GM19467 (cell line): ENCODE measurements around the gene NHERF1.

Experiments used
- ATAC-seq: cut with Tn5 transposase; IDR thresholded peaks from one replicate; pipeline ENCODE4 v1.9.1; 2021; ENCODE audit warnings: mild to moderate bottlenecking, moderate library complexity; ENCODE audit not compliant: unreplicated experiment

NHERF1 gene

DNA sequence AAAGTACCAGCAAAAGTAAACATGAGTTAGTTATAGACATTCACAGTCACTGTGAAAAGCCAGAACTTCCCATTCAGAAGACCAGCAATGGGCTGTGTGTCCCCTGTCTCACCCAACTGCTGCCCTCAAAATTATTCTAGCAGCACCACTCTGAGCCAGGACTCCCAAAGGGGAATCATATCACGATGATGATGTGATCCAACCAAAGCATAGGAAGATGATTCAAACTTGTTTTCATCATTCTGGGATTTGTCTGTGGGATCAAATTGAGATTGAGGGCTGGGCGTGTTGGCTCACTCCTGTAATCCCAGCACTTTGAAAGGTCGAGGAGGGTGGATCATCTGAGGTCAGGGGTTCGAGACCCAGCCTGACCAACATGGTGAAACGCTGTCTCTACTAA is 34.1 kb downstream of the NHERF1 start:
- no peak for ATAC-seq

DNA sequence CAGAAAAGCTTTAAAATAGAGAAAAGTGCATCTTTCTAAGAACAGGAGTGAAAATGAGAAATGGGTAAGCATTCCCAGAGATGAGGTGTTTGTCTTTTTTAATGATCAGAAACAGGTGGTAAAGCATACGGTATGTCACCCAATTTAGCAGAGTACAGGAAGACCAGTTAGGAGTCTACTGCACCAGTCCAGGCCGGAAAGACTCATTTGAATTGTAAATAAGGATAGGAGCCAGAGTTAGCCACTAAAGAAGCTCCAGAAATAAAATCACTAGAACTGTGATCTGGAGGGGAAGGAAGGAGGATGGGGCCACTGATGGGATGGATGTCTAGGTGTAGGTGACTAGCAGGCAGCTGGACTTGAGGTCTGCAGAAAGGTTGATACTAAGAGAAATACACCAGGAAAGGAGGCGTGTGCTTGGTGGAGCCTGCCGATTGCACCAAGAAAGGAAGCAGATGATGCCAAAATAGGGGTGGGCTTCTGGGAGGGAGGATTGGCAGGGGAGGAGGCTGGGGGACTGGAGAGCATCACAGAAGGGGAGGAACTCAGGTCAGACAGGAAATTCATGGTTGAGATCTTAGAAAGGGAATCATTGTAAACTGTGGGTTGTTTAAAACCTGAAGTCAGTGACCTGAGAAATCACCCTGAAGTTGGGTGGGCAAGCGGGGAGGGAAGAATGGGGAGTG is 35.8 kb downstream of the NHERF1 start:
- no peak for ATAC-seq

DNA sequence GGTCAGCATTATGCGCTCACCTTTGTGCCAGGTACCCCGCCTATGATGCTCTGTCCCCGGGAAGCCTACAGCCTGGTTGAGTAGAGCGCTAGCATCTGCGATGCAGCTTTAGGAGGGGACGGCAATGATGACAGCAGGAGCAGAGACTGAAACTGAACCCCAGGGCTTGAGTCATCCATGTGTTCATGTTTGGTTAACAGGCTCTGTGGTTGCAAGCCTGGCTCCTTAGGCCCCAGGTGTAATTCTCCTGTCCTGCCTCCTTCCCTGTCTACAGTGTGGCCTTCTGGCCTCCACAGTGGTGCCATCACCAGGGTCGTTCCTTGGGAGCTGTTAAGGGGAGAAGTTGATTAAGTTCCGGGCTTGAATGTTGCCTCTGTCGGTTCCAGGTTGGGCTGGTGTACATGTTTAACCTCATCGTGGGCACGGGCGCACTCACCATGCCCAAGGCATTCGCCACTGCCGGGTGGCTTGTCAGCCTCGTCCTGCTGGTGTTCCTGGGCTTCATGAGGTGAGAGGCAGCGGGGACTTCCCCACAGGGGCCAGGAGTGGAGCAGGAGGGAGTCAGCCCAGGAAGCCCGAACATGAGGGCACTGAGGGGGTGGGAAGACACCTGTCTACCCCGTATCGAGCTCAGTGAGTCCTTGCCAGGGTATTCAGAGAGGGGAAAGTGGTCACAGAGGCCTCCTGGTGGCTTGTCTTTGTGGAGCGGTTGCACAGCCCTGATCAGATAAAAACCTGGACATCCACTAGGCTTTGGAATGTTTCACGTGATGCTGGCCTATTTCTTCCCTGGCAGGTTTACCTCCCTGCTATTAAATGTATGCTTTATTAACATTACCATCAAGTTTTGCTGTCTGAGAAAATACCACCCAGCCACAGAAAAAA is 36.9 kb downstream of the NHERF1 start:
- no peak for ATAC-seq

DNA sequence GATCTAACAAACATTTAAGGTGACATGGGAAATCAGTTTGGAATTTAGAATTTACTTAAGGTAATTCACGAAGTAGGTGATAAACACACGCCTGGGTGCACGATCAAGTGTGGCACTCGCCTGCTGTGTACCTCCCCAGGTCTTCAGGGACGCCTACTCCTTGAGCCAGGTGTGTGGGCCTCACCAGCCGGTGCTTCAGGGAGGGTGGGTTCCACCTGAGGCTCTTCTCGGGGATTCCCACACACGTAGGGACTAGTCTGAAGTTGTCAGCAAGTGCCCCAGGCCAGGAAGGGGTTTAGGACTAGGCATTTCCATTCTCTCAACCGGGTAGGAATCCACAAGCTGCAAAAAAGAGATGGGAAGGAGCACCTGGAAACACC is 37.5 kb downstream of the NHERF1 start:
- ATAC-seq: no peak

DNA sequence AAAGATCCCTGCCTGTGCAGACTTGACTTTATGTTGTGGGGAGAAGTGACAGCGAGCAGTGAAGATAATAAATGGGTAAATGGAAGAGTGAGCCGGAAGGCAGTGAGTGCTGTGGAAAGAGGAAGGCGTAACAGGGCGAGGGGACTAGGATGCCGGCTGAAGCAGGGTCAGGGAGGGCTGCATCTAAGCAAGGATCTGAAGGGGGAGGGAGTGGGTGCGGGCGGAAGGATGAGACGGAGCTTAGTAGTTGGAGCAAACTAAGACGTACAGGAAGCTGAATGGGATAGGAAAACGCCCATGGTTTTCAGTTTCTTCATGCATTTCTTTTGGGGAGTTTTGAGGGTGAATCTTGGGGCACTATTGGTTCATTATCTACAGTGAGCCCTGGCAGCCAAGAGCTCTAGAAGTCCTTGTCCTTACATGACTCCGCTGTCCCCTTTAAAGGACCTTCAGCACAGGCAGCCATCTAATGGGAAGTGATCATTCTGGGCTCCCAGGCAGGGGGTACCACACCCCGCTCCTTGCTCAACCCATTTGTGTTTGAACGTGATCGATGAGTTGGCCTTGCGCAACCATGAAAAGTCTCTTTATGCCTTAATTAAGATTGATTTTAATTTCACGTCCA is 38.1 kb downstream of the NHERF1 start:
- ATAC-seq: no peak

DNA sequence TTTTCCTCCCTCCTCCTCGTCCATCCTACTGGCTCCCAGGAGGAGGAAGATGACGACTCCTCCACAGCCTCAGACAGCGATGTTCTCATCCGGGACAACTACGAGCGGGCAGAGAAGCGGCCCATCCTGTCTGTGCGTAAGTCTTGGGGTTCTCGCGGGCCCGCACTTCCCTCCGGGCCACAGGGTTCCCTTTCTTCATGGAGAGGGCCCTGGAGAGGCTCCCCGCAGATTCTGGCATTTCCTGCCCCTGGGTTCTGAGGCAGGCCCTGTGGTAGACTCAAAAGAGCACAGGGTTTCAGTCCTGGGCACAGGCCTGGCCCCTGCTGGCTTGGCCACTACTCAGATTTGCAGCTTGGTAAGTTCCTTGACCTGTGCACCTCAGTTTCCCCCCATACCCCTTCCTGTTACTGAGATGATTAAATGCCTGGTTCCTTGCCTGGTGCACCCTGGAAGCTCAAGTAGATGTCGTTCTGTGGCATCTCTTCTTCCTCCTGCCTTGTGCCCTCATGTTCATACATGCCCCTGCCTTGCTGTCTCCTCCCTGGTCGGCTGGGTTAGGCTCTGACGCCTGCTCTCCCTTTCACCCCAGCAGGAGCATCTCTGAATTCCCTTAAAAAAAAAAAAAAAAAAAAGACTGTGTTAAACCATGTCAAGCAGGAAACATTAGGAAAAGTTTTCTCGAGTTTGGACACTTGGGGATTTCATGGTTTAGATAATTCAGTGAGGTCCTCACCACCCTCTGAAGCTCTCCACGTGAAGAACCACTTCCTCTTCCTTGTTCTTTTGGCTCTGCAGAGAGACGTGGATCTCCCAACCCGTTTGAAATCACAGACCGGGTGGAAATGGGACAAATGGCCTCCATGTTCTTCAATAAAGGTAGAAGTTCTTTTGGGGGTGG is 42.0 kb downstream of the NHERF1 start:
- ATAC-seq: no peak

DNA sequence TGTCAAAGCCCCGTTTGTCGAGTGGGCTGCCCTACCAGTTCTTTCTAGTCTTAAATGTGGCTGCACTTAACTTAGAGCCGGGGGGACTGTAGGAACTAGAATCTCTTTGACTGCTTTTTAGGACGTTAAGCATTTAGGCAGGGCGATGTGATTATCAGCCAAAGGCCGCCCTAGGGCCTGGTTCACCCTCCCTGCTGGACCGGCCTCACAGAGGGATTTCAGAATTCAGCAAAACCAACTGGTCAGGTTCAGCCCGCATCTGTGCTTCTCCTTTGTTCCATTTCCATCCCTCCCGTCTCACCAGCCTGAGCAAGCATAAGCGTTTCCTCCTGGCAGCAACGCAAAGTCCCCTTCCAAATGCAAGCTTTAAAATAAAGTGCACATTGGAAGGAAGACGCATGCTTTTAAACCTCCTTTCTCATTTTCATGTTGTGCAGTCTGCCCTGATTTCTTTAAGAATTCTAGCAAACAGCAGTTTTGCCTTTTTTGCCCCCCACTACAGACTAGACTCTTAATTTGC is 44.2 kb downstream of the NHERF1 start:
- ATAC-seq: no peak

DNA sequence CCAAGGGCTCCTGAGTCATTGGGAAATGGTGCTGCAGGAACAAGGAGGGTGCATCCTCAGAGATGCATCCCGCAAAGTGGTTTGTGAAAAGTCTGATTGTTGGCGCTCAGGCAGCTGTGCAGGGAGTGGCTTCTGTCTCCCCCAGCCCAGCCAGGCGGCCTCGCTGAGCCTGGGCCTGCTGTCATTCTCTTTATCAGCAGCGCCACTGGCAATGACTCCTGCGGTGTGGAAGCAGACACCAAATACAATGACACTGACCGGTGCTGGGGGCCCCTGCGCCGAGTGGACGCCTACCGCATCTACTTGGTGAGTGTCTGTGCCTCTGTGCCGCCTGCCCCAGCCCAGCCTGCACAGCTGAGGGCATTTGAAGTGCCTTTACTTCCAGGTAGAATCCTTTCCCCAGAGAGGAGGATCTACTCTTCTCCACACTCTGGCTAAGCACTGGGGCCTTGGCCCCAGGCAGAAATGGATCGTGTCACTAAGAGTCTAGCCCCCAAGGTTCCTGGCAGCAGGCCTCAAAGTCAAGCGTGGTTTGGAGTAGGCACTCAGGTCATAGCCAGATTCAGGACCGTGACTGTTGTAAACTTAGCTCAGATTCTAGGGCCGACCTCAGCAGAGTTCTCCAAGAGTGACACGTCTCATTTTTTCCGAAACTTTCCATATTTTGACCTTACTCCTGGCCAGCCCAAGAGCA is 47.0 kb downstream of the NHERF1 start:
- no peak for ATAC-seq

DNA sequence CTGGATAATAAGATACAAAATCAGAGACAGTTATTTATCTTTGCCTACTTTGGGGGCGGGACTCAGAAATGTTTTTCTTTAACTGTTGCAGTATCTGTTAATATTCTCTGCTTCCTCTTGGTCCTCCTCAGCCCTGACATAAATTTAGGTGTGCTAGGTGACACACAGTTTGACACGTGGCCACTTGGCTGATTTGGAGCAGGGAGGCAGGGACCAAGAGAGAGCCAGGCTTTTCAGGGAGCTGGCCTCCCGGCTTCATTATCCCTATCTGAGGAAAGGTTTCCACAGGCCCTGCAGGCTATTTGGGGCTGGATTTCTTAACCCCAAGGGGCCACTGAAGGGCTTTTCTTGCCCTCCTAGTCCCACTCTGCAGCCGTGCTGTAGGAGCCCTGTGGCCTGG is 47.8 kb downstream of the NHERF1 start:
- ATAC-seq: no peak

DNA sequence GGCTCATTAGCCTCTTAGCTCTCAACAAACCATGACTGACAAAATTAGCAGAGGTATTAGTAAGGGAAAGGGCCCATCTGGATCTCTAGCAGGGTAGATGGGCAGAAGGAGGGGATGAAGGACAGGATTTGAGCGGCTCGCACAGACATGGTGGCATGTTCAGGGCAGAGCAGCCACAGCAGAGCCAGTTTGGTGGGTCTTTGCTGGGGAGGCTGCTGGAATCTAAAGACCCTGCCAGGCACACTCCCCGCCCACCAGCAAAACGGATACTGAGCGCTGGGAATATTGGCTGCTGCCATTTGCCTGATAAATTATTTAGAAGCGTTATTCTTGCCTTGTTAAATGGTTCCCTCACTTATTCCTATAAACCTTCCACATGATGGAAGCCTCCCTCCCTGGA is 48.4 kb downstream of the NHERF1 start:
- no peak for ATAC-seq

DNA sequence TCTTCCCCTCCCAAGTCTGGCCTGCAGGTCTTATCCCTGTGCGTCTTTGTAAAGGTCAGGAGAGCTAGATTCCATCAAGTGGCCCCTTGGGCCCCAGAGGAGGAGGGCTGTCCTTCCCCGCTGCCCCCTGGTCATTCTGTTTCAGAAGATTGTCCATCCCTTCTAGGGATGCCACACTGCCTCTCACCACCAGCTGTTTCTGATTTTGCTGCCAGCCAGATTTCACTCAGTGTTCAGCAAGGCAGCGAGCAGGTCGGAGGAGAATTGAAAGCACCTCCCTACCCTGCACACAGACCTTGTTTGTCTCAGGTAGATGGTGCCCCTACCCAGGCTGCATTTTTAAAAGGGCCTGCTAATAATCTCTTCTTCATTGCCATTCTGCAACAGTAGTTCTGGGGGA is 49.4 kb downstream of the NHERF1 start:
- no peak for ATAC-seq

DNA sequence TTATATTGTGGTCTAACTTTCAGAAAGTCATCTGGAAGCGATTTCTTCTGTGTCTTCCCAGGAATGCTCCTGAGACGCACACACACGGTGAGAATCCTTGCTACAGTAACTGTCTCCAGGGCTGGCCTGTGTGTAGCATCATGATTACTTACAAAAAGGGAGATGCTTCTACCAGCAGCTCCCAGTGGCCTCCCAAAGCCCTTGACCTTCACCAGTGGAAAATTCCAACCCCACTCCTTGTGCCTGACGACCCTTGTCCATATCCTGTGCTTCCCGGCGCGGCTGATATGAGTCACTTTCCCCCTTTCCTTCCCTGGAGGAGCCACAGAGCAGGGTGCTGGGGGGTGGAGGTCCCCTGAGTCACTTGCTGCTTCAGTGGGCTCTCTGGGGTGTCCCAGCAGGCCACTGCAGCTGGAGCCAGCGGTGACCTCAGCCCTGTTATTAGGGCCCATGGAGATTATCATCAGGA is 49.8 kb downstream of the NHERF1 start:
- ATAC-seq: no peak

DNA sequence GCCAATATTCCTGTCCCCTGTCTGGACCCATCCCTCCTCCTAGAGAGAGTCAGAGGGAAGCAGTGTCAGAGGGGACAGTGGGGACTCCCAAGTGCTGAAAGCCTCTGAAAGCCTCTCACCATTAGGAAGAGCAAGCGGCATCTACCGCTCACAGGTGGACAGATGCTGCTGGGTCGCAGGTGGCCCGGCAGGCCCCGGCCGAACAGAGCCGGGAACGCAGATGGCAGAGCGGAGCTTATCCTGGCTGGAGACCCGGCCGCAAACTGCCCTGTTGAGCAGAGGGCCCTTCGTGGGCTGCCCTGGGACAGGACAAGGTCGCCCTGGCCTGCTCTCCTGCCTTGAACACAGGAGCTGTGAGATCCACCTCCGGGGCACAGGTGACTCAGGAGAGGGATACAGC is 50.7 kb downstream of the NHERF1 start:
- no peak for ATAC-seq

DNA sequence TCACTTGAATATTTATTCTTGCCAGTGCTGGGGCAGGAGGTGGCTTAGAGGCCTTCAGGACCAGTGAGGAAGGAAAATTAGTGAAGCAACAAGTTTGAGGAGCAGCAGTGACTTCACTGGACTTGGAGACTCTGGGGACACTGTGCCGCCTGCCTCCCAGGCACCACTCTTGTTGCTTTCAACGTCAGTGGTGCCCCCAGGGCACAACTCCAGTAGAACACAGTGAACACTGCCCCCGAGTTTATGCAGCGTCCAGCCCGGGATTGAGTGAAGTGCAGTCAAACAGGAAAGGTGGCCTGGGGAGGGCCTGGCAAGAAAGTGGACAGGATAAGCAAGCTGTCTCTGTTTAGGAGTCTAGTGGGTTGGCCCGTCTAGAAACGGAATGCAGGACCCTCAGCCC is 52.1 kb downstream of the NHERF1 start:
- ATAC-seq: no peak

DNA sequence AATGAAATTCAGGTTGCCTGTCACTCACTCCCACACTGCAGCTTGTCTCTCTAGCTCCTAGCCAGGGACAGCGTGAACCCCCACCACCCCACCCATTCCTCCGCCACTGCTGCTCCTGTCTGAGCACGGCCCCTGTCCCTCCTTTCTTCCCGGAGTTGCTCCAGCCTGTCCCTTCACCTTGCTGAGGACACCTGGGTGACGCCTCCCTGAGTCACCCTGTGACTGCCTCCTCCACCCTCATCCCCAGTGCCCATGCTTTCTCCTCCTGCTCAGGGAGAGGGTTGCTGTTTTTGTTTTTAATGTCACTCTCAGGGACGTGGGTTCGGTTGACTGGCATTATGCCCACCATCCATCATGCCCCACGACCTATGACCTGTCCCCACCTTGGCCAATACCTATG is 53.5 kb downstream of the NHERF1 start:
- no peak for ATAC-seq

DNA sequence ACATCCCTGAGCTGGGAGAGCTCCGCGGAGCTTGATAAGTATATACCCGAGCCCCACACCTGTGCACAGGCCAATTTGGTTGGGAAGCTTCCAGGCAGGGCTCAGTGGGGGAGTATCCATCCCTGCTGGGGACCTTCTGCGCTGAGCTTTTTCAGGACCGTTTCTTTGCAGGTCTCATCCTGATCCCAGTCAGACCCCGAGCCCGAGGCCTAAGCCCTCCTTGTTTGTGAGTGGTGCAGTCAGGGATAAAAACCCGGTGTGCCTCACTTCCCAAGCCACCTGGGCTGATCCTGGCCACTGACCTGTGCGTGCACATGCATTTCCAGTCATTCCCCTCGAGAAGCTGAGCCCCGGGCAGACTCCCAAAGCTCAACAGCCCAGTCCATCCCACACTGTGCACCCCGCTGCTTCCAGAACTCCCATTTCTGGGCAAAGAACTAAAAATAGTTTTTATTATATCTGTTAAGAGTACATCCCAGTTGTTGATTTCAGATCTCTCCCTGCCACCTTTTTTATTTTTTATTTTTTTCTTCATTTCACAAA is 55.0 kb downstream of the NHERF1 start:
- no peak for ATAC-seq

DNA sequence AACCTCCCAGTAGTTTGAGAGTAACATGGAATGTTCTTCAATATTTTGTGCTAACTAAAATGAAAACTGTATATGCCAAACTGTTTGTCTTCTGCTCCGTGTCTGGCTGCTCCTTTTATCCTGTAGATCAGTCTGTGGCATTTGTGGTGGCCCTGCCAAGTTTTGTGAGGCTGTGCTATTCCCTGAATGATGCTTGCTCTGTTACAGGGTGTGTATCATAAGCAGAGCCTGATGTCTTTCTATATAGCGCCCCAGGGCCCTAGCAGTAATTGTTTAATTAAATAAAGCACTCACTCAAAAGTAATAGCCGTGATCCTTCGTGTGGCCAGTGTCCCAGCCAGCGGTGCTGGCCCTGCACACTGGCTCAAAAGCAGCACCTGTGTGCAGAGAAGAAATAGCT is 55.5 kb downstream of the NHERF1 start:
- no peak for ATAC-seq

DNA sequence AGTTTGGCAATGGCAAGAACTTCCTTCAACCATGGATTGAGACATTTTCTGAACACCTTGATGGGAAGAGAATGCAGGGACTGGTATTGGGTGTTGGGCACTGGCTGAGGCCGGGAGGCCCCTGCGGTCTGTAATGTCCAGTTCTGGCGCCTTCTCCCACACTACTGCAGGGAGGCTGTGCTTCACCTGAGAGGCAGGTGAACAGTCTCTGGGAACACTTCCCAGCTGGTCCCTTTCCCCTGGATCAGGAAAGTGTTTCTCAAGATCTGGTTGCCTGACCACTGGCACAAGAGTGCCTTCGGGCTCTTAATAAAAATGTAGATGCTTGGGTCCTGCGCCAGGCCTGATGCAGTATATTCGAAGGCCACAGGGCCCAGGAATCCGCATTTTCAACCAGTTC is 56.3 kb downstream of the NHERF1 start:
- ATAC-seq: no peak

DNA sequence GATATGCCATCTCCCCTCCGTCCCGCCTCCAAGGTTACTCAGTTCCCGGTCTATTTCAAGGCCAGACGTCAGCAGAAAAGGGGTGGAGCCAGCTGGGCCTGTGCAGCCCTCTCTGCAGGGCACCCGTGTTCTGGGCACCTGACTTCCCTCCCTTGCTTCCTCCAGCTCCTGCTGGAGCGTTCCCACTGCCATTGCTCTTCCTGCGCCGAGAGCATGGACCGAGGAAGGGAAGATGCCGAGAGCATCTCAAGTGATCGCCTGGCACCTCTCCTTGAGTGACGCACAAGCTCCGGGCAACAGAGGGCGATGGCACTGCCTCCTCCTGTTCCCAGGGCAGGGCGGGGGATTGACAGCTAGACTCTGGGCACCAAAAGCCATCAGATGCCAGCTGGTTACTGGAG is 57.2 kb downstream of the NHERF1 start:
- ATAC-seq: no peak

DNA sequence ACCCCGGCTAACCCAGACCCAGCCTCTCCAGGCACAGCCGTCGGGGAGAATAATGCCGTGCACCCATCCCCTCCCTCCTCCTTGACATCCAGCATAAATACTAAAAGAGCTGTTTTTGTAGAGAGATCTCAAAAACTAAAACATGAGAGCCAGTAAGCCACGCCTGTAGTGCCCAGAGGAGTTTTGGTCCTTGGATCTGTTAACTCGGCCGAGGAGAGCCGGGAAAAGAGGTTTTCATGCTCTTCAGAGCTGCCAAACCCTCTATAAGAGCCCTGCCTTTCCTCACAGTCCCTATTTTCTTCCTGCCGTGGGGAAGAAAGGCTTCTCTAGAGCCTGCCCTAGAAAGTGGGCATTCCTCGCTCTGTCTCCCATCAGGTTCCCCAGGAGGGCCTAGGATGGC is 57.9 kb downstream of the NHERF1 start:
- ATAC-seq: no peak
